WERI-Rb-1 (cell line): ENCODE results near the gene HS6ST1.

Source experiments
- DNase-seq: peaks from one replicate; pipeline ENCODE4 v3.0.0-alpha.2; 2020
- H3K27ac ChIP-seq: fragments of 250-450 bp; sonication (Bioruptor Pico); 2 replicates; pipeline ENCODE4 v1.5.1; 2020; ENCODE audit warnings: mild to moderate bottlenecking, moderate library complexity
- H3K27me3 ChIP-seq: fragments of 250-450 bp; sonication (Bioruptor Pico); 2 replicates; pipeline ENCODE4 v1.5.1; 2021; ENCODE audit warnings: mild to moderate bottlenecking, low read depth, moderate library complexity; ENCODE audit not compliant: insufficient read depth, severe bottlenecking
- H3K36me3 ChIP-seq: fragments of 250-450 bp; sonication (Bioruptor Pico); 2 replicates; pipeline ENCODE4 v1.5.1; 2020; ENCODE audit warnings: mild to moderate bottlenecking, moderate library complexity
- H3K4me3 ChIP-seq: 2 replicates; pipeline ENCODE4 v1.5.1; 2011; ENCODE audit warnings: low read depth, mild to moderate bottlenecking, control low read depth, low read length
- H3K9me3 ChIP-seq: fragments of 250-450 bp; sonication (Bioruptor Pico); 2 replicates; pipeline ENCODE4 v1.5.1; 2021; ENCODE audit warnings: mild to moderate bottlenecking, moderate library complexity; ENCODE audit not compliant: severe bottlenecking
- TF ChIP-seq, protein P1 (sequence below): IDR thresholded peaks from 2 replicates; pipeline ENCODE4 v1.5.1; 2011; ENCODE audit warnings: low read depth, mild to moderate bottlenecking, control low read depth, inconsistent platforms, low read length

The HS6ST1 gene

DNA sequence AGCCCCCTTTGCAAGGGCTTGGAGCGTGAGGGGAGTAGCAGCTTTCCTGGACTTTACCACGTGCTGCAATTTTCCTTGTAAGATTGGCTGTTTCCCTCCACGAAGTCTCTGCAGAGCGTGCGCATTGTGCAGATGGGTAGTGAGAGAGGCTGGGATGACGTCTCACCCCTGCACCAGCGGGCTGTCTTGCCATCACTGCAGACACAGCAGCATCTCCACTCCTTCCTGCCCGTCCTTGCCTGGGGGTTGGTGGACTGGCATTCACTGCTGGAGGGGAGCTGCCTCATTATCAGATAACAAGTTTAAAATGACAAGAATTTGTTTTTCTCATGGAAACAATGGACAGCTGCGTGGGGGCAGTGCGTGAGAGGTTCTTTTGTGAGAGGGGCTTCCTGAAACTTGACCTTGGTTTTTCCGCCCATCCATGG, 45.3 kb upstream of the HS6ST1 start:
- no peak for DNase-seq
- no peak overlapping the region for H3K4me3 ChIP-seq
- H3K27ac ChIP-seq = no peak overlapping the region
- H3K36me3 ChIP-seq = no peaks in the 10 kb centered on the region
- no peaks in the 10 kb centered on the region for H3K27me3 ChIP-seq
- TF ChIP-seq, protein P1, sequence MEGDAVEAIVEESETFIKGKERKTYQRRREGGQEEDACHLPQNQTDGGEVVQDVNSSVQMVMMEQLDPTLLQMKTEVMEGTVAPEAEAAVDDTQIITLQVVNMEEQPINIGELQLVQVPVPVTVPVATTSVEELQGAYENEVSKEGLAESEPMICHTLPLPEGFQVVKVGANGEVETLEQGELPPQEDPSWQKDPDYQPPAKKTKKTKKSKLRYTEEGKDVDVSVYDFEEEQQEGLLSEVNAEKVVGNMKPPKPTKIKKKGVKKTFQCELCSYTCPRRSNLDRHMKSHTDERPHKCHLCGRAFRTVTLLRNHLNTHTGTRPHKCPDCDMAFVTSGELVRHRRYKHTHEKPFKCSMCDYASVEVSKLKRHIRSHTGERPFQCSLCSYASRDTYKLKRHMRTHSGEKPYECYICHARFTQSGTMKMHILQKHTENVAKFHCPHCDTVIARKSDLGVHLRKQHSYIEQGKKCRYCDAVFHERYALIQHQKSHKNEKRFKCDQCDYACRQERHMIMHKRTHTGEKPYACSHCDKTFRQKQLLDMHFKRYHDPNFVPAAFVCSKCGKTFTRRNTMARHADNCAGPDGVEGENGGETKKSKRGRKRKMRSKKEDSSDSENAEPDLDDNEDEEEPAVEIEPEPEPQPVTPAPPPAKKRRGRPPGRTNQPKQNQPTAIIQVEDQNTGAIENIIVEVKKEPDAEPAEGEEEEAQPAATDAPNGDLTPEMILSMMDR = no peak
- no peaks in the 10 kb centered on the region for H3K9me3 ChIP-seq

DNA sequence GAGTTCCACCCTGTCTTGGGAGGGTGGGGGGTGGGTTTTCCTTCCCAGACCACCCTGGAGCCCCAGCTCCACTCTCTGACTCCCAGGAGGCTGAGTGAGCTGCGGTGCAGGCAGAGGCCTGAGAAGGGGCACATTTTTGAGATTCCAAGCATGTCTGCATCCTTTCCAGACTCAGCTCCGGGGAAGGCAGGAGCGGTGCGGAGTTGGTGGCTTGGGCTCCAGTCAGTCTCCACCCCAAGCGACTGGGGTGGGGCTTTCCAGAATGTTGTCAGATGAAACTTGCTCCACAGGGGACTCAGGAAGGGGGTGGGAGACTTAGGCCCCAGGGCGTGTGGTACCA, 44.2 kb upstream of the HS6ST1 start:
- no peak overlapping the region for H3K4me3 ChIP-seq
- no peak for DNase-seq
- no peaks in the 10 kb centered on the region for H3K9me3 ChIP-seq
- TF ChIP-seq, protein P1 = no peak
- H3K27ac ChIP-seq = no peak overlapping the region
- H3K36me3 ChIP-seq = no peaks in the 10 kb centered on the region
- H3K27me3 ChIP-seq = no peaks in the 10 kb centered on the region

DNA sequence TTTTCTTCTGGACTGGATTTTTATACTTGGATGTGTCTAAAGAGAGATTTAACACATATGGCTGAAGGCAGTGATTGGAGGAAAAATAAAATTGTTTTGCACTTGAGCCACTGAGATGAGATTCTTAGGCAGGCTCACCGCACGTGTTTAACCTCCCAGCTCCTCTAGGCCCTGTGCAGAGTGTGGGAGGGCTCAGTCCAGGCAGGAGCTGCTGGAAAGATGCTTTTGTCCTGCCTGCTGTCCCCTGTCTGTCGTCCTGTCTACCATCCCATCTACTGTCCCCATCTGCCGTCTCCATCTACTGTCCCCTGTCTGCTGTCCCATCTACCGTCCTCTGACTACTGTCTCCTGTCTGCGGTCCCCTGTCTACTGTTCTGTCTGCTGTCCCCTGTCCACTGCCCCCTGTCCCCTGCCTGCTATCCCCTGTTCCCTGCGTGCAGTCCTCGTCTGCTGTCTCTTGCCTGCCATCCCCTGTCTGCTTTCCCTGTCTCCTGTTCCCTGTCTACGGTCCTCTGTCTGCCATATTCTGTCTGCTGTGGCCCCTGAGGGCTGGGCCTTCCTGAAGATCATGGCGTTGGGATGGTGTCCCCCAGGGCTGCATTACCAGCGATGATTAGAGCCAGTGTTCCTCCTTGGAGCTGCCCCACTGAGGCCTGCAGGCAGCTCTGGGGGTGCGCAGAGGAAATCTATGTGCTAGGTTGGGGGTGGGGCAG, 43.7 kb upstream of the HS6ST1 start:
- DNase-seq = no peak
- H3K4me3 ChIP-seq = no peak overlapping the region
- peak overlapping the region; percentile 60 for H3K27ac ChIP-seq
- no peaks in the 10 kb centered on the region for H3K9me3 ChIP-seq
- no peaks in the 10 kb centered on the region for H3K36me3 ChIP-seq
- H3K27me3 ChIP-seq = no peaks in the 10 kb centered on the region
- TF ChIP-seq, protein P1 = no peak

DNA sequence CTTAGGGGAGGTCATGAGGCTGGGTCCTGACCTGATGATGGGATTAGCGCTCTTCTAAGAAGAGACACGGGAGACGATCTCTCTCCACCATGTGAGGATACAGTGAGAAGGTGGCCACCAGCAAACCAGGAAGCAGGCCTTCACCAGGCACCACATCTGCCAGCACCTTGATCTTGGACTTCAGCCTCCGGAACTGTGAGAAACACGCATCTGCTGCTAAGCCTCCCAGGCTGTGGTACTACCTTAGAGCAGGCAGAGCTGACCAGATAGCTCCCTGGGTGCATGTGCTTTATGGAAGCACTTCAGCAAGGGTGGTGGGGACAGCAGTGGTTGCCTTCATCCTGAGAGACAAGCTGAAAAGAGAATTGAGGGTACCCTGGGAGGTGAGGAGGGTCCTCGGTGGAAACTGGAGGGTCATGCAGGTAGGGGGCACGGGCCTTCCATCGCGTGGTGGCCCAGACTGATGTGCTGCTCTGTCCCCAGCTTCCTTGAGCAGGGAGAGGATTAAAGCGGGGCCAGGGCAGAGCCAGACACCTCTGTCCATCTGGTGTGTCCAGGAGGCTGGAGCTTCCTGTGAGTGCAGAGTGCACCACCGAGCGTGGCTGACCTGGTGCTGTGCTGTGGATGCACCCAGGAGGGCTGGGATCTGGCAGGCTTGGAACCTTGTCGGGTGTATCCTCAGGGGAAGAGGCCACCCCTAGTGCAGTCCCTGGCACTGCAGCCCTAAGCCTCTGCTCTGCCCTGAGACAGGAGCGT, 42.9 kb upstream of the HS6ST1 start:
- TF ChIP-seq, protein P1 = no peak
- Histone ChIP-seq H3K27me3 (no peaks in the 10 kb centered on the region), H3K4me3 (no peak overlapping the region), H3K27ac (peak overlapping the region; percentile 60), H3K36me3 (no peaks in the 10 kb centered on the region), H3K9me3 (no peaks in the 10 kb centered on the region)
- DNase-seq = peak; percentile 85

DNA sequence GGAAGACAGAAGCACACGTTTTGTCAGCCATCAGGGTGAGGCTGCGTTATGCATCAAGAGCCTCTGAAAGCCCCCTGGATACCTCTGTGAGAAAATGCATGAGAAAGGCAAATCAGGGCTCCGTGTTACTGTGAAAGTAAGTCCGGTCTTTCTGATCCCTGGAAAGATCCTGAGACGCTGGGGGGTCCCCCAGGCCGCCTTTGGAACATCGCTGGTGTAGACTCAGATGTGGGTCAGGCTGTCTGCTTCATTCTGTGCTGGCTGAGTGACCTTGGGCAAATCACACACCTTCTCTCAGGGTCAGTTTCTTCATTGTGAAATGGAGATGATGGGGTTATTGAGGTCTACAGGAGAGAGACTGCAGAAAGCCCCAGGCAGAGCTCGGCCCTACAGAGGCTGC, 42.0 kb upstream of the HS6ST1 start:
- H3K9me3 ChIP-seq = no peaks in the 10 kb centered on the region
- TF ChIP-seq, protein P1 = no peak
- H3K36me3 ChIP-seq = no peaks in the 10 kb centered on the region
- DNase-seq = no peak
- H3K27ac ChIP-seq = no peak overlapping the region
- H3K27me3 ChIP-seq = no peaks in the 10 kb centered on the region
- no peak overlapping the region for H3K4me3 ChIP-seq
